Stimulated activated effector memory CD8-positive, alpha-beta T cell treated with anti-CD3 and anti-CD28 coated beads, Interleukin-12 subunit alpha, Interleukin-12 subunit beta, amount 100 ng/mL, for 72 hours (primary cell): ENCODE data around the gene UBN1.
A peak's percentile ranks its signal among the peaks of the same experiment; 100 is the strongest.

Source experiments
- ATAC-seq: fragments of 150-1000 bp; cut with Tn5 transposase; 2 replicates; pipeline ENCODE4 v1.10.0; 2021
- DNase-seq, 2 donors: peaks; one replicate each; pipeline ENCODE4 v3.0.0; 2021 to 2022; ENCODE audit warnings: low spot score in 2 of 2
- H3K27ac Mint-ChIP-seq: one replicate; pipeline ENCODE4 v1.8.0; 2022; ENCODE audit warnings: mild to moderate bottlenecking, mixed read lengths
- H3K36me3 Mint-ChIP-seq: one replicate; pipeline ENCODE4 v1.8.0; 2022; ENCODE audit warnings: mild to moderate bottlenecking, mixed read lengths
- H3K4me1 Mint-ChIP-seq: one replicate; pipeline ENCODE4 v1.8.0; 2022; ENCODE audit warnings: mixed read lengths
- H3K4me3 Mint-ChIP-seq: one replicate; pipeline ENCODE4 v1.8.0; 2022; ENCODE audit warnings: mild to moderate bottlenecking, mixed read lengths
- H3K9me3 Mint-ChIP-seq: one replicate; pipeline ENCODE4 v1.8.0; 2022; ENCODE audit warnings: mixed read lengths

The UBN1 gene

DNA sequence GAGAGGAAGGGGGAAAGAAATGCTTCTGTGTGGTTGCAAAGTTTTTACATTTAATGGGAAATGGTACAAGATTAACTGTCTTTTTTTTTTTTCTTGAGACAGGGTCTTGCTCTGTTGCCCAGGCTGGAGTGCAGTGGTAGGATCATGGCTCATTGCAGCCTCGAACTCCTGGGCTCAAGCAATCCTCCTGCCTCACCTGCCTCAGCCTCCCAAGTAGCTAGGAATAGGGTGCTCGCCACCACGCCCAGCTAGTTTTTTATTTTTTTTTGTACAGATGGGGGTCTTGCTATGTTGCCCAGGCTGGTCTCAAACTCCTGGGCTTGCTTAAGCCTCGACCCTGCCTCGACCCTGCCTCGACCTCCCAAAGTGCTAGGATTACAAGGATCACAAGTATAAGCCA lies 41.0 kb upstream of the UBN1 start:
- Mint-ChIP-seq H3K9me3 (no peaks in the 10 kb centered on the region), H3K27ac (no peak overlapping the region), H3K4me3 (no peak overlapping the region), H3K4me1 (peaks cover 12% of the 10 kb centered on the region), H3K36me3 (peaks cover 77% of the 10 kb centered on the region)
- no peak for ATAC-seq
- DNase-seq: no peak

DNA sequence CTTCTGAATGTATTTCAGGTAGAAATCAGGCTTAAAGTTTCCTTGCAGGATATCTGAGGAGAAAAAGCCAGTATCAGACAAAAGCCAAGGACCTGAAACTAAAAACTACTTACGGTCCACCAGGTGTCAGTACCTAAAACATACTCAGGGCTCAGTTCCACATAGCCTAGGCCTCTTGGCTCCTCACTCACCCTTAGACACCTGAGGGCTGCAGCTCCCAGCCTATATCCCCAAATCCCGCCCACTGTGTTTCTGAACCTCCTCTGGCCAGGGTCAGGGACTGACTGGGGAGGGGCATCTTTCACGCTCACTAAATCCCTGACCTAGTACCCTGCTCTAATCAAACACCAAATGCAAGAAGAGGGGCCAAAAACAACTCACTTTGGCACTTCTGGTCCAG lies 36.0 kb upstream of the UBN1 start:
- DNase-seq (no peak), ATAC-seq (no peak)
- no peak overlapping the region for H3K4me3 Mint-ChIP-seq
- H3K4me1 Mint-ChIP-seq: peaks cover 7% of the 10 kb centered on the region
- peaks cover 100% of the 10 kb centered on the region for H3K36me3 Mint-ChIP-seq
- H3K9me3 Mint-ChIP-seq: no peaks in the 10 kb centered on the region
- H3K27ac Mint-ChIP-seq: no peak overlapping the region

DNA sequence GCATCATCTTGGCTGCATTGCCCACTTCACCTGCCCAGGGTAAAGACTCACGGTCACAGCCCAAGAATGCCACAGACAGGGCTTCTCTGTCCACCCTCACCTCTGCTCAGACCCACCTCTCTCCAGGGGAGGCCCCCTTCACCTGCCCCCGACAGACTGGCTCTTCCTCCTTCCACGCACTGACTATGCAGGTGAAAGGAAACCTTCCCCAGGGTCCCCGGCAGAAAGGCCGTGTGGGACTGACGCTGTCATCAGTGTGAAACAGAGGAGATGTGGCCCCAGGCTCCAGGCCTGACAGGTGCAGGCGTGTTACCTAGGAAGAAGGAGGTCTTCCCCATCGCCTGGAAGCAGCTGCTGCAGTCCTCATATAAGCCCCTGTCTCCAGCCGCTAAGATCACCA lies 35.5 kb upstream of the UBN1 start:
- no peak overlapping the region for H3K27ac Mint-ChIP-seq
- H3K36me3 Mint-ChIP-seq: peaks cover 100% of the 10 kb centered on the region
- no peaks in the 10 kb centered on the region for H3K9me3 Mint-ChIP-seq
- H3K4me1 Mint-ChIP-seq: peaks cover 7% of the 10 kb centered on the region
- peak; percentile 19 for ATAC-seq
- H3K4me3 Mint-ChIP-seq: no peak overlapping the region
- DNase-seq: no peak

DNA sequence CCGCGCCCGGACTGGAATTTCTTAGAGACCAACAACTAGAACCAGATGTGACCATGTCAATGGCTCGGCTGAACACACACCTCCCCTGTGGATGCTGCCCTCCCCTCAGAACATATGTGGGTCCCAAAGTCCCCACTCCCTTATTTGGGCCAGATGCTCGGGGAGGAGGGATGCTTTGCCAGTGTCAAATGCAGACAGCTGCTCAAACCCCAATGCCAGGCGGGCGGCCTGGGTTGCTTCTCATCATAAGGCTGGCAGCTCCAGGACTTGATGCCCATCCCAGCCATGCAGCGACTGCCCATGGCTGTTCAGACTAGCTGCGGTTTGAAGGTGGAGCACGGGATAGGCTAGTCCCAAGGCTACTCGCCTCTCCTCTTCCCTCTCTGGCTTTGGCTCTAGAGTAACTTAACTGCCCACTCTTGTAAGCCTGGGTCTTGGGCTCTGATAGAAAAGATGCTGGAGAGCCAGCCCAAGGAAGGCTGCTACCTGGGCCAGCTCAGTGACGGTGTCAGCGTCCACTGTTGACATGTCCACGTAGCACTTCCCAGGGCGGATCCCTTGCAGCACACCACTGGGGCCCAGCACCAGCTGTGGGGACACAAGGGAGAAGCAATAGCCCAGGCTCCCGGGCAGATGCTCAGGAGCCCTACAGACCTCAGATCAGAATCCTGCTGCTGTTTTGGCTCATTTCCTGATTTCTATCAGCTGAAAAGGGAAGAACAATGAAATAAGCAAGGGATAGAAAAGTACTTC lies 33.9 kb upstream of the UBN1 start:
- DNase-seq (no peak), ATAC-seq (no peak)
- Mint-ChIP-seq H3K27ac (no peak overlapping the region), H3K4me3 (no peak overlapping the region), H3K36me3 (peaks cover 100% of the 10 kb centered on the region), H3K4me1 (peaks cover 7% of the 10 kb centered on the region), H3K9me3 (no peaks in the 10 kb centered on the region)

- no peak overlapping the region for H3K27ac Mint-ChIP-seq
- peaks cover 100% of the 10 kb centered on the region for H3K36me3 Mint-ChIP-seq
- DNase-seq (no peak), ATAC-seq (no peak)
- peaks cover 7% of the 10 kb centered on the region for H3K4me1 Mint-ChIP-seq
- H3K9me3 Mint-ChIP-seq: no peaks in the 10 kb centered on the region
- H3K4me3 Mint-ChIP-seq: no peak overlapping the region
Measured at GRCh38 chr16:4814046-4814445, 33.2 kb upstream of the UBN1 start.

DNA sequence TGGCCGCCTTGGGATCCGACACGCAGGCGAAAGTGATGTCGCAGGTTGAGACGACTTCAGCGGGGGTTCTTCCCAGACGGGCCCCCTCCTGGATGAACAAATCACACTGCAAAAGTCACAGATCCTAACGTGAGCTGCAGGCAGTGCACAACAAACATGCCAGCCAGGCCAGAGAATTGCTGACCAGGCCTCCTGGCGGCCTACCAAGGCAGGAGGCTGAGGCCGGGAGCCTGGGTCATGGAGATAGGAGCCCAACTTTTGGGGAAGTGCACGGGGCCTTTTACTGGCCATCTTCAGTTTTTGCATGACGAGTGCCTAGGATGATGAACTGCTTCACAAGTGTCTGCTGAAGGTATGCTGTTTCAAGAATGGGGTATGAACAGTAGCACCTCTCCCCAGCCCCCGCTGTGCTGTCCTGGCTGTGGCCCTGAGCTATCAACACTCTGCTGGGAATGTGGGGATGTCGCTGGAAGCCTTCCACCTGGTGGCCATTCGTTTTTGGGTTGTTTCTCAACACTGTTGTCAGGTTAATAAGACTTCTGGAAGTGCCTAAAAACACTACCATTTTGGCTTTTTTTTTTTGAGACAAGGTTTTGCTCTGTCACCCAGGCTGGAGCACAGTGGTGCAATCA lies 32.6 kb upstream of the UBN1 start:
- no peak overlapping the region for H3K4me3 Mint-ChIP-seq
- DNase-seq (no peak), ATAC-seq (no peak)
- H3K9me3 Mint-ChIP-seq: no peaks in the 10 kb centered on the region
- H3K4me1 Mint-ChIP-seq: peaks cover 7% of the 10 kb centered on the region
- H3K27ac Mint-ChIP-seq: no peak overlapping the region
- peaks cover 100% of the 10 kb centered on the region for H3K36me3 Mint-ChIP-seq

DNA sequence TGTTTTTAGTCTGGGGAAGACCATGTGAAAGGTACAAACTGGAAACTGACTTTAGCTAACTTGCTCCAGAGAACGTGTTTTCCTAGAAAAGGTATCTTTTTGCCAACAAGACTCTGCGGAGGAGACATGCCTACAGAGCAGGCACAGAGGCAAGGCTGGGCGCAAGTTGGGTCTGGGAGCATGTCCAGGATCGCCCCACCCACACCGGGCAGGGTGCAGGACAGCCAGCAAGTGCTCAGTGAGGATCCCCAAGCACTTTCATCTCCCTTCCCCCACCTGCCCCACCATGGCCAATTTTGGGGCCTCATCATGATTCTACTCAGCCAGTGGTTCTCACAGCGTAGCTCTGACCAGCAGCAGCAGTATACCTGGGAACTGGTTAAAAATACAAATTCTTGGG lies 26.6 kb upstream of the UBN1 start:
- DNase-seq: no peak
- no peaks in the 10 kb centered on the region for H3K9me3 Mint-ChIP-seq
- H3K27ac Mint-ChIP-seq: peak overlapping the region; percentile 68
- ATAC-seq: no peak
- H3K36me3 Mint-ChIP-seq: peaks cover 100% of the 10 kb centered on the region
- H3K4me3 Mint-ChIP-seq: no peak overlapping the region
- peaks cover 8% of the 10 kb centered on the region for H3K4me1 Mint-ChIP-seq

DNA sequence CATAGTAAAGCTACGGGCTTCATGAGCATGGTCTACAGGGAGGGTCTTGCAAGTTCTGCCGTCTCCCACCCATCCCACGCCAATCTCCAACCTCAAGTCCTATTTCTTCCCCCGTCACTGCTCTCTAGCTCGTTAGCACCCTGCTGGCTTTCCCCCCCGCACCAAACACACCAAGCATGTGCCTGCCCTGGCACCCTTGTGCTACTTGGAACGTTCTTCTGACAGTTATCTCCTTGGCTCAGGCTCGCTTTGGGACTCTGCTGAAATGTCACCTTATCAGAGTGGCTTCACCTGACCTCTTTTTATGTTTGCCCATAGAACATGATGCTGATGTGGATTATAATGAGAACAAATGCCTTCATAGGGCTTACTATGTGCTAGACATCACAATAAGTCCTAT lies 22.1 kb upstream of the UBN1 start:
- Mint-ChIP-seq H3K36me3 (peaks cover 100% of the 10 kb centered on the region), H3K27ac (peak overlapping the region; percentile 43), H3K4me1 (peaks cover 8% of the 10 kb centered on the region), H3K4me3 (no peak overlapping the region), H3K9me3 (no peaks in the 10 kb centered on the region)
- no peak for DNase-seq
- no peak for ATAC-seq

- ATAC-seq (no peak), DNase-seq (no peak)
- no peak overlapping the region for H3K27ac Mint-ChIP-seq
- no peaks in the 10 kb centered on the region for H3K9me3 Mint-ChIP-seq
- H3K36me3 Mint-ChIP-seq: peaks cover 100% of the 10 kb centered on the region
- H3K4me1 Mint-ChIP-seq: peaks cover 19% of the 10 kb centered on the region
- H3K4me3 Mint-ChIP-seq: no peak overlapping the region
Measured at GRCh38 chr16:4826526-4826925, 20.8 kb upstream of the UBN1 start.

- ATAC-seq: no peak
- peaks cover 24% of the 10 kb centered on the region for H3K4me1 Mint-ChIP-seq
- no peak overlapping the region for H3K4me3 Mint-ChIP-seq
- no peak overlapping the region for H3K27ac Mint-ChIP-seq
- peaks cover 100% of the 10 kb centered on the region for H3K36me3 Mint-ChIP-seq
- no peak for DNase-seq
- no peaks in the 10 kb centered on the region for H3K9me3 Mint-ChIP-seq
Measured at GRCh38 chr16:4826980-4827379, 20.3 kb upstream of the UBN1 start.

GRCh38 chr16:4828567-4829321 lies 18.5 kb upstream of the UBN1 start:
- no peak for ATAC-seq
- Mint-ChIP-seq H3K9me3 (no peaks in the 10 kb centered on the region), H3K27ac (no peak overlapping the region), H3K36me3 (peaks cover 100% of the 10 kb centered on the region), H3K4me3 (no peak overlapping the region), H3K4me1 (peaks cover 26% of the 10 kb centered on the region)
- DNase-seq: no peak

- ATAC-seq (no peak), DNase-seq (no peak)
- Mint-ChIP-seq H3K9me3 (no peaks in the 10 kb centered on the region), H3K4me1 (peaks cover 19% of the 10 kb centered on the region), H3K4me3 (no peak overlapping the region), H3K27ac (no peak overlapping the region), H3K36me3 (peaks cover 100% of the 10 kb centered on the region)
Measured at GRCh38 chr16:4830408-4830807, 16.9 kb upstream of the UBN1 start.

GRCh38 chr16:4831616-4832015 lies 15.7 kb upstream of the UBN1 start:
- peak overlapping the region; percentile 39 for H3K27ac Mint-ChIP-seq
- peaks cover 100% of the 10 kb centered on the region for H3K36me3 Mint-ChIP-seq
- no peak for DNase-seq

GRCh38 chr16:4832698-4833343 lies 14.5 kb upstream of the UBN1 start:
- Mint-ChIP-seq H3K4me1 (peaks cover 29% of the 10 kb centered on the region), H3K27ac (no peak overlapping the region), H3K9me3 (no peaks in the 10 kb centered on the region), H3K36me3 (peaks cover 100% of the 10 kb centered on the region), H3K4me3 (no peak overlapping the region)
- ATAC-seq (no peak), DNase-seq (no peak)

More at GRCh38 chr16:4831616-4832015, 15.7 kb upstream of the UBN1 start:
- H3K4me1 Mint-ChIP-seq: peaks cover 24% of the 10 kb centered on the region
- no peaks in the 10 kb centered on the region for H3K9me3 Mint-ChIP-seq
- H3K4me3 Mint-ChIP-seq: no peak overlapping the region
- no peak for ATAC-seq

- ATAC-seq: no peak
- no peaks in the 10 kb centered on the region for H3K9me3 Mint-ChIP-seq
- DNase-seq: no peak
- H3K4me3 Mint-ChIP-seq: no peak overlapping the region
- H3K4me1 Mint-ChIP-seq: peaks cover 29% of the 10 kb centered on the region
- H3K27ac Mint-ChIP-seq: no peak overlapping the region
- H3K36me3 Mint-ChIP-seq: peaks cover 100% of the 10 kb centered on the region
Measured at GRCh38 chr16:4833584-4833983, 13.7 kb upstream of the UBN1 start.
